Vagina (tissue), 2 donors: Measurements from ENCODE around the gene CNMD.

Experiments
- CTCF ChIP-seq, 3 experiments: fragments of 450-650 bp in 2 of 3; fragments of 200-600 bp in 1 of 3; sonication (generic) in 1 of 3; IDR thresholded peaks; one replicate each; pipeline ENCODE4 v1.5.1; 2017 to 2019; ENCODE audit warnings: antibody characterized with exemption in 3 of 3, mild to moderate bottlenecking in 2 of 3, moderate library complexity in 2 of 3
- POLR2A ChIP-seq, 2 donors: fragments of 450-650 bp; IDR thresholded peaks; one replicate each; pipeline ENCODE4 v1.6.1; 2017; ENCODE audit warnings: antibody characterized with exemption in 2 of 2, mild to moderate bottlenecking in 2 of 2, moderate library complexity in 2 of 2

- TF ChIP-seq CTCF (IDR thresholded peaks at IDR 0.05) (no peak), POLR2A (IDR thresholded peaks at IDR 0.05) (no peak)
Measured at GRCh38 chr13:52746141-52746540, 6.5 kb upstream of the CNMD start.
